SW480 (cell line): ENCODE measurements around the gene ARHGAP21.
"Not testable (repeated sequence)": the region's sequence is repeated elsewhere in the genome, so short reads cannot be mapped to it uniquely, and the experiment has no call there.

Experiments
- DNase-seq: peaks from one replicate; pipeline ENCODE4 v3.0.0-alpha.2; 2016; ENCODE audit warnings: low spot score

The ARHGAP21 gene

GRCh38 chr10:24683554-24683953 lies 40.1 kb downstream of the ARHGAP21 start:
- no peak for DNase-seq

- DNase-seq, result peak; percentile 57
Observed at GRCh38 chr10:24681572-24682088, 42.1 kb downstream of the ARHGAP21 start.

- DNase-seq, result peak; percentile 4
Observed at GRCh38 chr10:24680647-24681524, 42.8 kb downstream of the ARHGAP21 start.

- no peak for DNase-seq
Observed at GRCh38 chr10:24678757-24679156, 44.9 kb downstream of the ARHGAP21 start.

GRCh38 chr10:24674892-24675632 lies 48.6 kb downstream of the ARHGAP21 start:
- no peak for DNase-seq

- no peak for DNase-seq
Observed at GRCh38 chr10:24670964-24671670, 52.6 kb downstream of the ARHGAP21 start.

- no peak for DNase-seq
Observed at GRCh38 chr10:24669285-24669852, 54.3 kb downstream of the ARHGAP21 start.

- DNase-seq, result no peak
Observed at GRCh38 chr10:24668247-24668646, 55.4 kb downstream of the ARHGAP21 start.

- DNase-seq, result no peak
Observed at GRCh38 chr10:24664991-24665390, 58.7 kb downstream of the ARHGAP21 start.

- DNase-seq, result no peak
Observed at GRCh38 chr10:24661376-24661775, 62.3 kb downstream of the ARHGAP21 start.

GRCh38 chr10:24658319-24658718 lies 65.4 kb downstream of the ARHGAP21 start:
- DNase-seq, result not testable (repeated sequence)

GRCh38 chr10:24656326-24656725 lies 67.4 kb downstream of the ARHGAP21 start:
- not testable (repeated sequence) for DNase-seq

GRCh38 chr10:24652381-24652957 lies 71.2 kb downstream of the ARHGAP21 start:
- DNase-seq, result no peak

- DNase-seq, result no peak
Observed at GRCh38 chr10:24651923-24652322, 71.8 kb downstream of the ARHGAP21 start.

- DNase-seq, result no peak
Observed at GRCh38 chr10:24650669-24651391, 72.9 kb downstream of the ARHGAP21 start.

- DNase-seq, result peak; percentile 1
Observed at GRCh38 chr10:24645784-24646183, 77.9 kb downstream of the ARHGAP21 start.

GRCh38 chr10:24645022-24645421 lies 78.7 kb downstream of the ARHGAP21 start:
- no peak for DNase-seq

- DNase-seq, result no peak
Observed at GRCh38 chr10:24643679-24644209, 79.9 kb downstream of the ARHGAP21 start.

GRCh38 chr10:24642921-24643678 lies 80.6 kb downstream of the ARHGAP21 start:
- peak; percentile 67 for DNase-seq

- DNase-seq, result no peak
Observed at GRCh38 chr10:24639124-24639523, 84.6 kb downstream of the ARHGAP21 start.
